GM06990 (cell line): ENCODE results near the gene KIAA0930.

Experiments
- DNase-seq: peaks from one replicate; pipeline ENCODE4 v3.0.0-alpha.2; 2011; ENCODE audit not compliant: insufficient read length; ENCODE audit errors: extremely low read depth
- H3K27me3 ChIP-seq: replicated peaks from 2 replicates; pipeline ENCODE4 v1.6.0; 2011; ENCODE audit warnings: low read length; ENCODE audit not compliant: control insufficient read depth, insufficient read depth
- H3K36me3 ChIP-seq: 2 replicates; pipeline ENCODE4 v1.5.1; 2011; ENCODE audit warnings: low read length; ENCODE audit not compliant: control insufficient read depth, insufficient read depth
- H3K4me3 ChIP-seq: replicated peaks from 2 replicates; pipeline ENCODE4 v1.5.1; 2011; ENCODE audit warnings: low read depth, mild to moderate bottlenecking, control low read depth, low read length
- TF ChIP-seq, protein P1 (sequence below): IDR thresholded peaks from 2 replicates; pipeline ENCODE4 v1.5.1; 2011; ENCODE audit warnings: low read length, control low read depth, mild to moderate bottlenecking, inconsistent platforms; ENCODE audit not compliant: insufficient read depth, poor library complexity, severe bottlenecking

The KIAA0930 gene

GRCh38 chr22:45190202-45190872 lies 50.4 kb downstream of the KIAA0930 start:
- Histone ChIP-seq H3K36me3 (peaks cover 2% of the 10 kb centered on the region), H3K4me3 (no peak overlapping the region), H3K27me3 (no peaks in the 10 kb centered on the region)
- DNase-seq, result no peak
- TF ChIP-seq, protein P1, sequence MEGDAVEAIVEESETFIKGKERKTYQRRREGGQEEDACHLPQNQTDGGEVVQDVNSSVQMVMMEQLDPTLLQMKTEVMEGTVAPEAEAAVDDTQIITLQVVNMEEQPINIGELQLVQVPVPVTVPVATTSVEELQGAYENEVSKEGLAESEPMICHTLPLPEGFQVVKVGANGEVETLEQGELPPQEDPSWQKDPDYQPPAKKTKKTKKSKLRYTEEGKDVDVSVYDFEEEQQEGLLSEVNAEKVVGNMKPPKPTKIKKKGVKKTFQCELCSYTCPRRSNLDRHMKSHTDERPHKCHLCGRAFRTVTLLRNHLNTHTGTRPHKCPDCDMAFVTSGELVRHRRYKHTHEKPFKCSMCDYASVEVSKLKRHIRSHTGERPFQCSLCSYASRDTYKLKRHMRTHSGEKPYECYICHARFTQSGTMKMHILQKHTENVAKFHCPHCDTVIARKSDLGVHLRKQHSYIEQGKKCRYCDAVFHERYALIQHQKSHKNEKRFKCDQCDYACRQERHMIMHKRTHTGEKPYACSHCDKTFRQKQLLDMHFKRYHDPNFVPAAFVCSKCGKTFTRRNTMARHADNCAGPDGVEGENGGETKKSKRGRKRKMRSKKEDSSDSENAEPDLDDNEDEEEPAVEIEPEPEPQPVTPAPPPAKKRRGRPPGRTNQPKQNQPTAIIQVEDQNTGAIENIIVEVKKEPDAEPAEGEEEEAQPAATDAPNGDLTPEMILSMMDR, result no peak

DNA sequence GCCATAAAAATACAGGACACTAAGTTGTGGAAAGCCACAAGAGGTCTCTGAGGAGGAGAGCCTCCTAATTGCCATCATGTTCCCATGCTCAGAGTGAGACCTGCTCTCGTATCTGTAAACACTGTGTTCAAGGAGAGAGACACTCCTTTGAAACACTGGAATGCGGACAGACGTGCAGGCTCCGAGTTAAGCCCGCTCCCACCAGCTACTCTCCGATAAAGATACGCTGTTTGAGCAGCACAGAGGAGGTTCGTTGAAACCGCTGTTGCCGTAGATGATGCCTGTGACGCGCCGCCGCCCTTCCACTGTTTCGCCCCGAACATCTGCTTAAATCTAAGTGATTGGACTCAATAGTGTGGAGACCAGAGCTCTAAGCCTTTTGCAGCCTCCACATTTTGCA lies 51.9 kb downstream of the KIAA0930 start:
- no peak for DNase-seq
- Histone ChIP-seq H3K4me3 (no peak overlapping the region), H3K36me3 (peaks cover 3% of the 10 kb centered on the region), H3K27me3 (no peaks in the 10 kb centered on the region)
- TF ChIP-seq, protein P1, result no peak

DNA sequence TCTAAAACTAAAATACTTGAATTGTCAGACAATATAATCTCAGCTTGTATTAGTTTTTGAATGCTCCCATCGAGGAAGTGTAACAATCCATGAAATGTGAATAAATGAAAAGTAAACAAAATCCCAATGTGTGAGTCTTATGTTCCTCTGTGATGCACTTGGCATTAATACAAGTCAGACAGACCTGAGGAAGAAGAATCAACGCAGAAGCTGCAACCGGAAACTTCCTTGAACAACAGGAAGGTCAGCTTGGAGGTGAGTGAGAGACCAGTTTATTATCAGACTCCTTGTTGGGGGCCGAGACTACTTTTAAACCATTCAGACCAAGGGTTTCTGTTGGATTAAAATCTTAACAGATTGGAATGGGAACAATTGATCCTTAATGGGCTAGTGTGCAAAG lies 52.8 kb downstream of the KIAA0930 start:
- Histone ChIP-seq H3K4me3 (no peak overlapping the region), H3K36me3 (peaks cover 5% of the 10 kb centered on the region), H3K27me3 (no peaks in the 10 kb centered on the region)
- TF ChIP-seq, protein P1, result no peak
- DNase-seq, result no peak

DNA sequence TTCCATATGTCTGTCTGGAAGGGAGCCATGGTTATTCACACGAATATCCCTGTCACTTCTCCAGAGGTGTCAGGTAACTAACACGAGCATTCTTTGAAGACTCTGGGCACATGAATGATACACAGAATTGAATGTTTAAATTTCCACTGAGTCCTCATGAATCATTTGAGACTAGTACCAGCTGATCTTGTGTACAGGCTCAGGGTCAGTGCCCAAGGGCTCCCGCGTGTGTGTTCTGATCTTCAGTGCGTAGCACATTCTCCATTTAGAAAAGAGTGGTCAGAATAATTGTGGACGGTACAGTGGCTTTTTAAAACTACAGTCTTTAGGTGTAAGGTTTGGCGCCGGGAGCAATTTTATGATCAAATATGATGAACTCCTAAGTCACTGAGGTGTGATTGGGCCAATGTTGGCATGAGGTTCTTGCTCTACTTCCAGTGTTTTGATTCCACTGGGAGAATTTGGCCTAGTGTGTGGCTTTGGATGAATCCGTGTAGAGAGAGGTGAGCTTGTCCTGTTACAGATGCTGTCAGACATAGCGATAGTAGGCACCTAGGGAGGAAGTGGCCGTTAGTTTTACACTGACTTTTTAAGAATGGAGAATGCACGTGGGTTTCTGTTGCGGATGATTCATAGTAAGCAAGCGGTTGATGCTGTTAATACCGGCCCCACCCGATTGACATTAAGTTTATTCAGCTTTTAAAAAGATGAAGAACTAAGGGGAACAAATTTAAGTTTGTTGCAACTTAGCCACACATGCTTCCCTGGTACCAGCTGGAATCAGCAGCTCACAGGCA lies 54.8 kb downstream of the KIAA0930 start:
- Histone ChIP-seq H3K27me3 (no peaks in the 10 kb centered on the region), H3K36me3 (peaks cover 9% of the 10 kb centered on the region), H3K4me3 (no peak overlapping the region)
- TF ChIP-seq, protein P1, result no peak
- DNase-seq, result no peak

- Histone ChIP-seq H3K27me3 (no peaks in the 10 kb centered on the region), H3K4me3 (no peak overlapping the region), H3K36me3 (peaks cover 18% of the 10 kb centered on the region)
- TF ChIP-seq, protein P1, result no peak
- DNase-seq, result no peak
Measured at GRCh38 chr22:45183974-45184373, 56.7 kb downstream of the KIAA0930 start.
